Subcutaneous adipose tissue (tissue), 4 donors: ENCODE results near the gene IL21R. TPM values are rescaled to one million over a fixed set of nuclear protein-coding genes. Genes with fewer than 3 reads are reported as not detected.

ENCODE experiments used
- CTCF ChIP-seq: fragments of 450-650 bp; IDR thresholded peaks from one replicate; pipeline ENCODE4 v1.5.1; 2016; ENCODE audit warnings: low read depth, mild to moderate bottlenecking, control low read depth, antibody characterized with exemption, moderate library complexity
- total RNA-seq, 4 donors: library from RNA; depleted of rRNA; stranded (reverse); fragments of >200 nt; gene quantifications; one replicate each; pipeline ENCODE4 v1.1.0, GENCODE V29; 2016

The IL21R gene
- total RNA-seq, 4 donors from 2014 or later: 0.51 TPM; not detected in 3

- TF ChIP-seq CTCF: no peak
These were observed 7.5 kb upstream of the IL21R start for GRCh38 chr16:27394516-27394915.

- no peak for TF ChIP-seq CTCF
These were observed 2.8 kb upstream of the IL21R start for GRCh38 chr16:27398894-27399853.

- no peak for TF ChIP-seq CTCF
These were observed 2.0 kb upstream of the IL21R start for GRCh38 chr16:27399969-27400368.

- no peak for TF ChIP-seq CTCF
These were observed 988 bp upstream of the IL21R start for GRCh38 chr16:27400751-27401620.

GRCh38 chr16:27402569-27402963 lies 592 bp downstream of the IL21R start:
- TF ChIP-seq CTCF: no peak

GRCh38 chr16:27402964-27403600 lies 1.1 kb downstream of the IL21R start:
- no peak for TF ChIP-seq CTCF

GRCh38 chr16:27403601-27403992 lies 1.6 kb downstream of the IL21R start:
- TF ChIP-seq CTCF: no peak
